Type B pancreatic cell (in vitro differentiated cells): ENCODE measurements around the gene PRDM1. TPM values are rescaled to one million over a fixed set of nuclear protein-coding genes. Genes with fewer than 3 reads are reported as not detected.
A peak's percentile ranks its signal among the peaks of the same experiment; 100 is the strongest.

Experiments used
- DNase-seq: peaks from one replicate; pipeline ENCODE4 v3.0.0; 2021; ENCODE audit warnings: mixed read lengths; ENCODE audit not compliant: unreplicated experiment; ENCODE audit errors: extremely low spot score
- H3K27ac Mint-ChIP-seq: 2 replicates; pipeline ENCODE4 v1.8.0; 2021; ENCODE audit warnings: mild to moderate bottlenecking, mixed read lengths
- H3K27me3 Mint-ChIP-seq: 2 replicates; pipeline ENCODE4 v1.8.0; 2021; ENCODE audit warnings: mixed read lengths
- H3K36me3 Mint-ChIP-seq: 2 replicates; pipeline ENCODE4 v1.8.0; 2021; ENCODE audit warnings: mixed read lengths
- H3K4me1 Mint-ChIP-seq: one replicate; pipeline ENCODE4 v1.8.0; 2021; ENCODE audit warnings: mixed read lengths; ENCODE audit not compliant: unreplicated experiment
- H3K4me3 Mint-ChIP-seq: 2 replicates; pipeline ENCODE4 v1.8.0; 2021; ENCODE audit warnings: mild to moderate bottlenecking, mixed read lengths
- H3K9me3 Mint-ChIP-seq: 2 replicates; pipeline ENCODE4 v1.8.0; 2021; ENCODE audit warnings: mixed read lengths
- total RNA-seq: library from RNA; stranded (reverse); gene quantifications from 2 replicates; pipeline ENCODE4 v1.2.1, GENCODE V29; 2021; ENCODE audit warnings: low replicate concordance
- TF ChIP-seq, protein P1 (sequence below): fragments of 200-600 bp; sonication (generic); conservative IDR thresholded peaks from 2 replicates; pipeline ENCODE4 v1.5.0; 2021; ENCODE audit warnings: antibody characterized with exemption, mild to moderate bottlenecking

PRDM1 gene
- total RNA-seq, 1 donor from 2014 or later, result 15.5 TPM

DNA sequence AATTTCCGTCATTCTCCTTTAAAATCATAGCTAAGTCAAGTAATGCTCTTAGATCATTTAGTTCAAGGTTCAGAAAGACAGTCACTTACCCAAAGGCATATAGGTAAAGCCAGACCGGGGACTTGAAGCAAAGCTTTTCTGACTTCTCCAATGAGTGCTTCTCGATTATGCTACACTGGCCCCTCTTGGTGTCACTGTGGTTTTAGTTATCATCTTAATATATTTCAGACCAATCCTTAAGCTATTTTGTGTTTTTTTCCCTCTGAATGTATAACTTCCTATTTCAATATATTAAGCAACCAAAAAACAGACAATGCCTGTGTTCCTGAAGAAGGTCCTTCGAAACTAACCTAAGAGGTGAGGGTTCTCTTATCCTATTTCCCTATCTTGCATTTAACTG is 3.9 kb downstream of the PRDM1 start:
- peaks cover 23% of the 10 kb centered on the region for H3K27me3 Mint-ChIP-seq
- H3K4me1 Mint-ChIP-seq, result peaks cover 43% of the 10 kb centered on the region
- no peak for DNase-seq
- H3K4me3 Mint-ChIP-seq, result peak overlapping the region; percentile 78
- TF ChIP-seq, protein P1, sequence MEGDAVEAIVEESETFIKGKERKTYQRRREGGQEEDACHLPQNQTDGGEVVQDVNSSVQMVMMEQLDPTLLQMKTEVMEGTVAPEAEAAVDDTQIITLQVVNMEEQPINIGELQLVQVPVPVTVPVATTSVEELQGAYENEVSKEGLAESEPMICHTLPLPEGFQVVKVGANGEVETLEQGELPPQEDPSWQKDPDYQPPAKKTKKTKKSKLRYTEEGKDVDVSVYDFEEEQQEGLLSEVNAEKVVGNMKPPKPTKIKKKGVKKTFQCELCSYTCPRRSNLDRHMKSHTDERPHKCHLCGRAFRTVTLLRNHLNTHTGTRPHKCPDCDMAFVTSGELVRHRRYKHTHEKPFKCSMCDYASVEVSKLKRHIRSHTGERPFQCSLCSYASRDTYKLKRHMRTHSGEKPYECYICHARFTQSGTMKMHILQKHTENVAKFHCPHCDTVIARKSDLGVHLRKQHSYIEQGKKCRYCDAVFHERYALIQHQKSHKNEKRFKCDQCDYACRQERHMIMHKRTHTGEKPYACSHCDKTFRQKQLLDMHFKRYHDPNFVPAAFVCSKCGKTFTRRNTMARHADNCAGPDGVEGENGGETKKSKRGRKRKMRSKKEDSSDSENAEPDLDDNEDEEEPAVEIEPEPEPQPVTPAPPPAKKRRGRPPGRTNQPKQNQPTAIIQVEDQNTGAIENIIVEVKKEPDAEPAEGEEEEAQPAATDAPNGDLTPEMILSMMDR, result no peak
- peak overlapping the region; percentile 2 for H3K27ac Mint-ChIP-seq
- no peaks in the 10 kb centered on the region for H3K36me3 Mint-ChIP-seq
- H3K9me3 Mint-ChIP-seq, result no peaks in the 10 kb centered on the region

DNA sequence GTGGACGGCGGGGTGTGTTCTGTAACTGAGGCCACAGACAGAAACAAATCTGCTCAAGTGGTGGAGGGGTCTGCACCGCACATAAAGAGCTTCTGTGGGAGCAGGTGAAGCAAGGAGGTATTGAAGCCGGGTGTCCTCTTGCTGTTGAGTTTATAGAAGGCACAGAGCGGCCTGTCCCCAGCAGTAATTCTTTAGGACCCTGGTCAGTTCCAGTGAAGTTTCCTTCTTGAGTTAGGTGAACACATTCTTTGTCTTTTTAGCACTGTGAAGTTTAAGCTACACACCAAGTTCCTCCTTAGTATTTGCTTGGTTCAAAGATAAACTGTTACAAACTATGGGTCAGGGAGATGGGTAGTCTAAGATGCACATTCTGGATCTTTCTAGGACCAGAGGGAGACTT is 6.1 kb downstream of the PRDM1 start:
- peaks cover 33% of the 10 kb centered on the region for H3K4me1 Mint-ChIP-seq
- DNase-seq, result no peak
- H3K9me3 Mint-ChIP-seq, result no peaks in the 10 kb centered on the region
- no peak overlapping the region for H3K27ac Mint-ChIP-seq
- peaks cover 5% of the 10 kb centered on the region for H3K36me3 Mint-ChIP-seq
- peaks cover 12% of the 10 kb centered on the region for H3K27me3 Mint-ChIP-seq
- H3K4me3 Mint-ChIP-seq, result no peak overlapping the region
- TF ChIP-seq, protein P1, result no peak

- Mint-ChIP-seq H3K27me3 (peaks cover 17% of the 10 kb centered on the region), H3K4me3 (peak overlapping the region; percentile 15), H3K4me1 (peaks cover 34% of the 10 kb centered on the region), H3K36me3 (peaks cover 5% of the 10 kb centered on the region), H3K9me3 (no peaks in the 10 kb centered on the region), H3K27ac (peak overlapping the region; percentile 17)
- no peak for DNase-seq
- TF ChIP-seq, protein P1, result no peak
Observed at GRCh38 chr6:106094261-106094963, 8.3 kb downstream of the PRDM1 start.

DNA sequence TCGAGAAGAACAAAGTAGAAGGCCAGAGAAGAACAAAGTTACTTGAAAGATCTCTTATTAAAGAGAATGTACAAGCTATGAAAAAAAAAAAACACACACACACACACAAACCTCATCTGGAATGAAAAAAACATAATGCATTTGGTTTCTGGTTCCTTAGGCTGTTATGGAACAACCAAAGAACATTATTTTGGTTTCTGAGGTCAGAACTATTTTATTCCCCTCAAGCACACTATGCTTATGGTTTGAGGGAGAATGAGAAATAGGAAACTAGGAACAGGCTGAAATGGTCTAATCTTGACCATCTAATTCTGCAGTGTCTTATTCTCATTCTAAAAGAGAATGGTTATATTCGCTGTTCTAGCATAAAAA is 8.8 kb downstream of the PRDM1 start:
- Mint-ChIP-seq H3K27me3 (peaks cover 18% of the 10 kb centered on the region), H3K9me3 (no peaks in the 10 kb centered on the region), H3K4me3 (no peak overlapping the region), H3K27ac (no peak overlapping the region), H3K36me3 (peaks cover 5% of the 10 kb centered on the region), H3K4me1 (peaks cover 28% of the 10 kb centered on the region)
- DNase-seq, result no peak
- TF ChIP-seq, protein P1, result no peak

- peaks cover 12% of the 10 kb centered on the region for H3K36me3 Mint-ChIP-seq
- peaks cover 7% of the 10 kb centered on the region for H3K9me3 Mint-ChIP-seq
- no peak for DNase-seq
- peaks cover 30% of the 10 kb centered on the region for H3K4me1 Mint-ChIP-seq
- peak overlapping the region; percentile 95 for H3K27ac Mint-ChIP-seq
- H3K27me3 Mint-ChIP-seq, result peaks cover 21% of the 10 kb centered on the region
- TF ChIP-seq, protein P1, result no peak
- H3K4me3 Mint-ChIP-seq, result peak overlapping the region; percentile 82
Observed at GRCh38 chr6:106097411-106098231, 11.5 kb downstream of the PRDM1 start.
